HCT116 (cell line): ENCODE measurements around the gene MYO3B.

ENCODE experiments used
- CTCF ChIP-seq, 3 experiments: fragments of 200-600 bp in 1 of 3; sonication (generic) in 1 of 3; IDR thresholded peaks in 2 of 3; conservative IDR thresholded peaks in 1 of 3; 2 replicates each; pipeline ENCODE4 v1.5.1; 2012 to 2017; ENCODE audit warnings: low read depth in 2 of 3, low read length in 2 of 3, antibody characterized with exemption in 1 of 3, borderline replicate concordance in 1 of 3, control low read depth in 1 of 3, mild to moderate bottlenecking in 1 of 3, mixed read lengths in 1 of 3, mixed run types in 1 of 3, moderate library complexity in 1 of 3; ENCODE audit not compliant: insufficient read depth in 1 of 3
- EZH2 ChIP-seq: fragments of 200-600 bp; sonication (generic); IDR thresholded peaks from 2 replicates; pipeline ENCODE4 v1.6.1; 2017; ENCODE audit warnings: antibody characterized with exemption, mixed run types
- MAX ChIP-seq: IDR thresholded peaks from 2 replicates; pipeline ENCODE4 v1.6.1; 2012
- POLR2A ChIP-seq: IDR thresholded peaks from 2 replicates; pipeline ENCODE4 v1.7.0; 2011; ENCODE audit warnings: borderline replicate concordance; ENCODE audit not compliant: insufficient read depth, insufficient read length; ENCODE audit errors: extremely low read depth
- SP1 ChIP-seq: IDR thresholded peaks from 2 replicates; pipeline ENCODE4 v1.6.1; 2012; ENCODE audit warnings: low read depth
- SRF ChIP-seq: IDR thresholded peaks from 2 replicates; pipeline ENCODE4 v1.6.1; 2012; ENCODE audit warnings: low read depth

- TF ChIP-seq CTCF (IDR thresholded peaks at IDR 0.05 in 2 of 3, conservative IDR thresholded peaks at IDR 0.05 in 1 of 3; ENCODE audit: borderline replicate concordance in 1 of 3, insufficient read depth in 1 of 3, low read depth in 2 of 3, low read length in 2 of 3) (no peak), EZH2 (no peak), MAX (no peak), SP1 (no peak), SRF (no peak), POLR2A (no peak)
Observed at GRCh38 chr2:170204298-170204951, 26.5 kb downstream of the MYO3B start.
